Measurements from ENCODE around the gene PSPH.
A peak's percentile ranks its signal among the peaks of the same experiment; 100 is the strongest.
"Not testable (repeated sequence)": the region's sequence is repeated elsewhere in the genome, so short reads cannot be mapped to it uniquely, and the experiment has no call there.

Gene PSPH

DNA sequence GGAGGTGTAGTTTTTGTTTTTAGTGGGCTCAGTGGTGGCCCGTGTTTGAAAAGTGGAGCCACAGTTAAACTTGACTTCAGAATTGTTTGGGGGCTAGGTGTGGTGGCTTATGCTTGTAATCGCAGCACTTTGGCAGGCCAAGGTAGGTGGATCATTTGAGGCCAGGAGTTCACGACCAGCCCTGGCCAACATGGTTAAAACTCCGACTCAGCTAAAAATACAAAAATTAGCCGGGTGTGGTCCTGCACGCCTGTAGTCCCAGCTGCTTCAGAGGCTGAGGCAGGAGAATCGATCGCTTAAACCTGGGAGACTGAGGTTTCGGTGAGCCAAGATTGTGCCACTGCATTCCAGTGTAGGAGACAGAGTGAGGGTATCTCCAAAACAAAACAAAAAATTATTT, 2.1 kb upstream of the PSPH start:
- TF ChIP-seq TAF1 (IDR thresholded peaks at IDR 0.05; ENCODE audit: borderline replicate concordance, low read depth, low read length) (no peak), POLR2AphosphoS5 (IDR thresholded peaks at IDR 0.05; ENCODE audit: low read depth, low read length) (no peak), POLR2A (IDR thresholded peaks at IDR 0.05; ENCODE audit: low read depth, low read length) (no peak)
- FAIRE-seq: no peak

GRCh38 chr7:56051053-56051338, 248 bp downstream of the PSPH start:
- no peak for TF ChIP-seq POLR2A (IDR thresholded peaks at IDR 0.05; ENCODE audit: low read depth, low read length)
- no peak for TF ChIP-seq POLR2AphosphoS5 (IDR thresholded peaks at IDR 0.05; ENCODE audit: low read depth, low read length)
- no peak for TF ChIP-seq TAF1 (IDR thresholded peaks at IDR 0.05; ENCODE audit: borderline replicate concordance, low read depth, low read length)
- DNase-seq (ENCODE audit: insufficient read length) (no peak), FAIRE-seq (no peak)

More for the DNA sequence above, 2.1 kb upstream of the PSPH start:
- no peak for DNase-seq (ENCODE audit: insufficient read length)

DNA sequence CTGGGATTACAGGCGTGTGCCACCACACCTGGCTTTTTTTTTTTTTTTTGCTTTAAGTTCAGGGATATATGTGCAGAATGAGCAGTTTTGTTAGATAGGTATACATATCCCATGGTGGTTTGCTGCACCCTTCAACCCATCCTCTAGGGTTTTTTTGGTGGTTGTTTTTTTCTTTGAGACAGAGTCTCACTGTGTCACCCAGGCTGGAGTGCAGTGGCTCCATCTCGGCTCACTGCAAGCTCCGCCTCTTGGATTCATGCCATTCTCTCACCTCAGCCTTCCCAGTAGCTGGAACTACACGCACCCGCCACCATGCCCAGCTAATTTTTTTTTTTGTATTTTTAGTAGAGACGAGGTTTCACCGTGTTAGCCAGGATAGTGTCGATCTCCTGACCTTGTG, 2.5 kb downstream of the PSPH start:
- not testable (repeated sequence) for DNase-seq (ENCODE audit: insufficient read length); FAIRE-seq

DNA sequence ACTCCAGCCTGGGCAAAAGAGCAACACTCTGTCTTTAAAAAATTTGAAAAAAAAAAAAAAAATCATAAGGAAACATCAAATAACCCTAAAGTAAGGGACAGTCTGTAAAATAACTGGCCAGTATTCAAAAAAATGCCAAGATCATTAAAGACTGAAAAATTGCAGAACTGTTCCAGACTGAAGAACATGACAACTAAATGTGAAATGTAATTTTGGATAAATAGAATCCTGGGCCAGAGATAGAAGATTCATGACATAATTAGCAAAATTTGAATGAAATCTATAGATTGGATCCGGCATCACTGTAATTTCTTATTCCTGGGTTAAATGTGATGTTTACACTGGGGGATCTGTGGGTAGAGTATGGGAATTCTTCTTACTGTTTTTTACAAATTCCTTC, 3.0 kb downstream of the PSPH start:
- TF ChIP-seq POLR2A (IDR thresholded peaks at IDR 0.05; ENCODE audit: low read depth, low read length) (no peak), TAF1 (IDR thresholded peaks at IDR 0.05; ENCODE audit: borderline replicate concordance, low read depth, low read length) (no peak), POLR2AphosphoS5 (IDR thresholded peaks at IDR 0.05; ENCODE audit: low read depth, low read length) (no peak)
- DNase-seq (ENCODE audit: insufficient read length) (no peak), FAIRE-seq (no peak)

GRCh38 chr7:56047446-56048116, 3.7 kb downstream of the PSPH start:
- not testable (repeated sequence) for FAIRE-seq; DNase-seq (ENCODE audit: insufficient read length)

GRCh38 chr7:56046721-56047445, 4.4 kb downstream of the PSPH start:
- FAIRE-seq (no peak), DNase-seq (ENCODE audit: insufficient read length) (no peak)
- TF ChIP-seq TAF1 (IDR thresholded peaks at IDR 0.05; ENCODE audit: borderline replicate concordance, low read depth, low read length): no peak
- no peak for TF ChIP-seq POLR2A (IDR thresholded peaks at IDR 0.05; ENCODE audit: low read depth, low read length)
- TF ChIP-seq POLR2AphosphoS5 (IDR thresholded peaks at IDR 0.05; ENCODE audit: low read depth, low read length): no peak

DNA sequence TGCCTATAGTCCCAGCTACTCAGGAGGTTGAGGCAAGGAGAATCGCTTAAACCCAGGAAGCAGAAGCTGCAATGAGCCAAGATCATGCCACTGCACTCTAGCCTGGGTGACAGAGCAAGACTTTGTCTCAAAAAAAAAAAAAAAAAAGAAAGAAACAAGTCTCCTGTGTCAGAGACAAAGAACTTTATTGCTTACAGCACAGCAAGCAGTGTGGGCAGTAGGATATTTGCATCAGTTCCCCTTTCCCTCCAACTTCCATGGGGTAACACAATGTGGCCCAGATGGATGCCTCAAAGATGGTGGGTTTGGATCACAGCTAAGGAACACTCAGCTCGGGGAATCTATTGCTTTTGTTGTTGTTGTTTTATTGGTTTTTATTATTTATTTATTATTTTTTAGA, 5.5 kb downstream of the PSPH start:
- FAIRE-seq; DNase-seq (ENCODE audit: insufficient read length): not testable (repeated sequence)

DNA sequence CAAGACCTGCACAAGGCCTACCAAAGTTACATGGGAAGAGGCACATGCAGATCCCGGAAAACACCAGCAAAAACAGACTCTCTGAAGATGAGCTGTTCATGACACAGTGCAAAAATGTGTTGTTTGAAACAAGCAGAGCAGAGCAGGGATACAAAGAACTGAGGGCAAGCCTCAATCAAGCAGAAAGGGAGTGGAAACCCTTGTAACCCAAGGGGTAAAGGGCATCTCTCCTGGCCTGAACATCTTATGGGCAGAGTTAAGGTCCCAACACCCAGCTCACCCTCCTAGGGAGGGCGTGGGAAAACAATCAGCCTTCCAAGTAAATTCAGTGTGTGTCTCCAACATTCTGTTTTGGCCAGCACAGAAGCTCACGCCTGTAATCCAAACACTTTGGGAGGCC, 10.5 kb downstream of the PSPH start:
- FAIRE-seq: no peak
- DNase-seq (ENCODE audit: insufficient read length): no peak
- no peak for TF ChIP-seq TAF1 (IDR thresholded peaks at IDR 0.05; ENCODE audit: borderline replicate concordance, low read depth, low read length)

- DNase-seq (ENCODE audit: insufficient read length) (peak; percentile 80), FAIRE-seq (peak; percentile 85)
- TF ChIP-seq POLR2AphosphoS5 (IDR thresholded peaks at IDR 0.05; ENCODE audit: low read depth, low read length) (peak; percentile 38; the same call in 1 of the 2 replicates), POLR2A (IDR thresholded peaks at IDR 0.05; ENCODE audit: low read depth, low read length) (peak; percentile 65; the same call in 1 of the 2 replicates), TAF1 (IDR thresholded peaks at IDR 0.05; ENCODE audit: borderline replicate concordance, low read depth, low read length) (peak; percentile 67)
Observed at GRCh38 chr7:56033671-56034432, 17.4 kb downstream of the PSPH start.

- FAIRE-seq; DNase-seq (ENCODE audit: insufficient read length): not testable (repeated sequence)
Observed at GRCh38 chr7:56032578-56032977, 18.7 kb downstream of the PSPH start.

- FAIRE-seq: not testable (repeated sequence)
Observed at GRCh38 chr7:56031556-56031955, 19.7 kb downstream of the PSPH start.

DNA sequence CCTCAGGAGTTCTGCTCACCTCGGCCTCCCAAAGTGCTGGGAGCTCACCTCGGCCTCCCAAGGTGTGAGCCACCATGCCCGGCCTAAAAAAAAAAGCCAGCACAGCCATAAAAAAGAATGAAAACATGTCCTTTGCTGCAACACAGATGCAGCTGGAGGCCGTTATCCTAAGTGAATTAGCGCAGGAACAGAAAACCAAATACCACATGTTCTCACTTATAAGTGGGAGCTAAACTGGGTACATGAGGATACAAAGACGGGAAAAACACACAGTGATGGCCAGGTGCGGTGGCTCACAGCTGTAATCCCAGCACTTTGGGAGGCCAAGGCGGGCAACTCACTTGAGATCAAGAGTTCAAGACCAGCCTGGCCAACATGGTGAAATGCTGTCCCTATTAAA, 20.9 kb downstream of the PSPH start:
- TF ChIP-seq TAF1 (IDR thresholded peaks at IDR 0.05; ENCODE audit: borderline replicate concordance, low read depth, low read length) (no peak), POLR2AphosphoS5 (IDR thresholded peaks at IDR 0.05; ENCODE audit: low read depth, low read length) (no peak), POLR2A (IDR thresholded peaks at IDR 0.05; ENCODE audit: low read depth, low read length) (no peak)
- FAIRE-seq: no peak
- no peak for DNase-seq (ENCODE audit: insufficient read length)

More at GRCh38 chr7:56031556-56031955, 19.7 kb downstream of the PSPH start:
- DNase-seq (ENCODE audit: insufficient read length): not testable (repeated sequence)
